Measurements from ENCODE around the gene FYN. TPM values are rescaled to one million over a fixed set of nuclear protein-coding genes. Genes with fewer than 3 reads are reported as not detected.

The FYN gene
- total RNA-seq, 1 donor: 207 TPM

DNA sequence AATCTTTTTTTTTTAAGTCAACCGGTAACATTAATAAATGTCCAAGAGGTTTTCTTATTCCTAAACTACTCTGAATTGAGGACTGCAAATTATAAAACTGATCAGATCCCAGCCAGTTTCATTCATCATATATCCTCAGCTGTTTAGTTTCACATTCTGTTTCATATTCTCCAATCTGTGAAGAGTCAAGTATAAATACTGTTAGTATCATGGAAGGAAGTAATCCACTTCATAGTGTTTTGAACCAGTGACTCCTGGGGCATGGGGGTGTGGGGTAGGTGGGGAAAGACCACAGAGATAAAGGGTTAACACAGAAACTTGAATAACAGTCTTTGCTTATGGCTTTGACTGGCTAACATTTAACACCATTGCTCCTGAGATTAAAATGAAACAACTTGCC, 69.9 kb downstream of the FYN start:
- H3K4me1 ChIP-seq (ENCODE audit: insufficient read depth, low read length): peaks cover 58% of the 10 kb centered on the region
- H3K9me3 ChIP-seq (ENCODE audit: low read depth, low read length): no peaks in the 10 kb centered on the region
- no peak overlapping the region for H3K4me3 ChIP-seq (ENCODE audit: low read length)
- no peaks in the 10 kb centered on the region for H3K27me3 ChIP-seq (ENCODE audit: insufficient read depth, low read length)

DNA sequence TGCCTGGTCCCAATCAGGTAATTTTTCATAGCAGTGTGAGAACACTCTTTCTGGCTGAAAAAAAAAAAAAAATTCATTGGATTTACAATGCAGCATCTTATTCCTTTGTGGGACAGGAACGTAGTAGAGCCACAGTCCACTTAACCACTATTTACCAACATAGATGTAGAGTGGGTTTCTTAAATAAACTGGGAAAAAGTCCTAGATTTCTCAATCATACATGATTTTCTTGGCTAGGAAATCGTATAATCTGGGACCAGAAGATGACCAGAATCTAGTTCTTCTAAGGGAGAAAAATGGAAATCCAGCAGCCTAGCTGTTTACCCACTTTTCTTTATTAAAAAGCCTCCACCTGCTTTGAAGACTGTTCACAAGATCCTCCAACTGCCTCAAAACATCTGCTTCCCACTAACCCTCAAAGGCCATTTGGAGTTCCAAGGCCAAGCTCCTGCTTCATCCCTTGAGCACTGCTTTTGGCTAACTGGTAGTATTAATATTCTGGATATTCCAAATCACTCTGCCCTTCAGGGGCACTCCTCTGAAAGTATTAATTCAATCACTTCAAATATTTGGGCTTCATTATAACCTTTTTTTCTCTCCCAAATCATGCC, 70.4 kb downstream of the FYN start:
- H3K27me3 ChIP-seq (ENCODE audit: insufficient read depth, low read length): no peaks in the 10 kb centered on the region
- no peaks in the 10 kb centered on the region for H3K9me3 ChIP-seq (ENCODE audit: low read depth, low read length)
- H3K4me3 ChIP-seq (ENCODE audit: low read length): no peak overlapping the region
- H3K4me1 ChIP-seq (ENCODE audit: insufficient read depth, low read length): peaks cover 54% of the 10 kb centered on the region

DNA sequence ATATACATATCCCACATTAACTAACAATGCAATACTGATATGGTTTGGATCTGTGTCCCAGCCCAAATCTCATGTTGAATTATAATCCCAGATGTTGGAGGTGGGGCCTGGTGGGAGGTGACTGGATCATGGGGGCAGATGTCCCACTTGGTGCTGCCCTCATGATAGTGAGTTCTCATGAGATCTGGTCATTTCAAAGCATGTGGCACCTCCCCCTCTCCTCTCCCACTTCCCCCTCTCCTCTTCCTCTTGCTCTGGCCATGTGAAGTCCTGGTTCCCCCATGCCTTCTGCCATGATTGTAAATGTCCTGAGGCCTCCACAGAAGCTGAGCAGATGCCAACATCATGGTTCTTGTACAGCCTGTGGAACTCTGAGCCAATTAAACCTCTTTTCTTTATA, 71.2 kb downstream of the FYN start:
- H3K4me1 ChIP-seq (ENCODE audit: insufficient read depth, low read length): peaks cover 52% of the 10 kb centered on the region

DNA sequence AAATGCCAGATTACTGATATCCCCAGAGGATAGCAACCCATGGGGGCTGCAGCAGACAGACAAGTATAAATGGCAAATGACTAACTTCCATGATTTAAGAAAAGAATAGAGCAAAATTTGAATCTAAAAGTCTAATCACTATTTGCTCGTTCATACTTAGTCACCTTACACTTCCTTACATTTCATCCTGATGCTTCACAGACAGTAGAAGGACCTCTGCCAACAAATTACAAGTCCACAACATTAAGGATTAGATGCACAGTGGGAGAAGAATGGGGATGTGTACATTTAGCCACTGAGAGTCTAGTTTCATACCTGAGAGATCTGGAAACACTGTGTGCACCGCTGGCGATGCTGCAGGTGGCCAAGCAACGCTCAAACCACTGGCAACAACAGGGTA, 72.4 kb downstream of the FYN start:
- H3K27me3 ChIP-seq (ENCODE audit: insufficient read depth, low read length): no peaks in the 10 kb centered on the region
- H3K4me1 ChIP-seq (ENCODE audit: insufficient read depth, low read length): peaks cover 40% of the 10 kb centered on the region

More for the DNA sequence above, 71.2 kb downstream of the FYN start:
- Histone ChIP-seq H3K4me3 (ENCODE audit: low read length) (no peak overlapping the region), H3K9me3 (ENCODE audit: low read depth, low read length) (no peaks in the 10 kb centered on the region), H3K27me3 (ENCODE audit: insufficient read depth, low read length) (no peaks in the 10 kb centered on the region)

DNA sequence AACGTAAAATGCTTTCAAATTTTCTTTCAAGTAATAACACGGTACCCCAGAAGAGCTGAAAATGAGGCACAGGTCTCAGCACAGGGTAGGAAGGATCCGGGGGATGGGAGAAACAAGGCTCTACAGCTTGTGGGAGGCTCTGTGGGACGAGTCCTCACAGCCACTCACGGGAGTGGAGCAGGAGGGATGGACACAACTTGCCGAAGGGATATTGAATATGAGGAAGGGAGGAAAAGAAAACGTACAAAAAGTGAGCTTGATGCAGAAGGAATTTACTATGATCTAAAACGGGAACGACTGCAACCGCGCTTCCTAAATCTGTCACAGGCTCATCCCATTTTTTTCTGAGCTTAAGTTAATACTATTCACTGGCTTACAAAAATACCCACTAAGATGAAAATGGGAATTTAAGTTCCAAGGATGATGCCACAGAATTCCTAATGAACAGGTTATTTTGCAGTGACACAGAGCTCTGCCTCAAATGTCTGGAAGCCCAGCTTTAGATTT, 72.9 kb downstream of the FYN start:
- no peak overlapping the region for H3K4me3 ChIP-seq (ENCODE audit: low read length)
- no peaks in the 10 kb centered on the region for H3K27me3 ChIP-seq (ENCODE audit: insufficient read depth, low read length)
- H3K4me1 ChIP-seq (ENCODE audit: insufficient read depth, low read length): peaks cover 36% of the 10 kb centered on the region
- no peaks in the 10 kb centered on the region for H3K9me3 ChIP-seq (ENCODE audit: low read depth, low read length)

More for the DNA sequence above, 72.4 kb downstream of the FYN start:
- no peaks in the 10 kb centered on the region for H3K9me3 ChIP-seq (ENCODE audit: low read depth, low read length)
- H3K4me3 ChIP-seq (ENCODE audit: low read length): no peak overlapping the region

DNA sequence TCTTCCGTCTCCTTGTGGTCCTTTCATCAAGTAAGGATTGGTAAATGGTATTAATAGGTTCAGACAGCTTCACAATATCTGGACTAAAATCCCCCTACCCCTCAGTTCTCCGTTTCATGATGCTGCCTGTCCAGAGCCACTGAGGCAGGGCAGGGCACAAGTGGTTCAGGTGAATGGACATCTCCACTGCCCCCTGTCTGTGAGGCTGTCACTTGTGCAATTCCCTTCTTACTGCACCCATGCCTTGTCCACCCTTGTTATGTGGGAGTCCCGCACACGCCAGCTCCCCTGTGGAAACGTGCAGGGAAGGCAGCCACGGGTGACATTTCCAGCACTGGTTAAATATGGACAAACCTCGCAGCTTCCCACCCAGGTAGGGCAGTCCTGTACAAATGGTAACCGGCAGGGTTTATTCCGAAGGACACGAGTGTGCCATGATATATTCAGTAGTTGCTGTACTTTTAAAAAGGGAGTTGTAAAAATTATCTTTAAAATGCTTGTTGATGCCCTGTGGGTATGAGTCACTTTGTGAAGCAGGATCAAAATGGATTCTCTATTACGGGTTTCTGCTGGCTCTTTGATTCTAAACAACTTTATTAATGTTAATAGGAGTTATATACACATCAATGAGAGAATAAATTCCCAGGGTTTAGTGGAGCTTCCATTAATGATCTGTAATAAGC, 73.5 kb downstream of the FYN start:
- Histone ChIP-seq H3K27me3 (ENCODE audit: insufficient read depth, low read length) (no peaks in the 10 kb centered on the region), H3K4me1 (ENCODE audit: insufficient read depth, low read length) (peaks cover 34% of the 10 kb centered on the region), H3K9me3 (ENCODE audit: low read depth, low read length) (no peaks in the 10 kb centered on the region), H3K4me3 (ENCODE audit: low read length) (no peak overlapping the region)

DNA sequence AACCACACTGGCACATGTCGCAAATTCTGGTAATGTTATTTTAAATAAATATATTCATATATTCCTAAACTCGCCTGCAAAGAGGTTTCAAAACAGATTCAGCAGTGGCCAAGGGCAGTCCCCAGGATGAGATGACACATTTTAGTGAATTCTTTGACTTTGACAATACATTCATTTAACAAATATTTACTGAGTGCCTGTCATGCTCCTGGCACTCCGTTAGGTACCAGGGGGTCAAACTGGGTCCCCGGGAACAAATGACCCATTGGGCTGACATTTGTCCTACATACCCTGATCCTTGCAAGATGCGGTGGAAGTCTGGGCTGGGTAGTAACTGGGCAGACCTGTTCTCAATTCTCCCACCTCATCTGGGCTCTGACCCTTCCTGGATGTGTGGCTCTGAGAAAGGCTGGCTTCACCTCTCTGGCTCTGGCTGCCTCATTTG, 74.9 kb downstream of the FYN start:
- Histone ChIP-seq H3K9me3 (ENCODE audit: low read depth, low read length) (no peaks in the 10 kb centered on the region), H3K4me1 (ENCODE audit: insufficient read depth, low read length) (peaks cover 34% of the 10 kb centered on the region), H3K4me3 (ENCODE audit: low read length) (no peak overlapping the region), H3K27me3 (ENCODE audit: insufficient read depth, low read length) (no peaks in the 10 kb centered on the region)

DNA sequence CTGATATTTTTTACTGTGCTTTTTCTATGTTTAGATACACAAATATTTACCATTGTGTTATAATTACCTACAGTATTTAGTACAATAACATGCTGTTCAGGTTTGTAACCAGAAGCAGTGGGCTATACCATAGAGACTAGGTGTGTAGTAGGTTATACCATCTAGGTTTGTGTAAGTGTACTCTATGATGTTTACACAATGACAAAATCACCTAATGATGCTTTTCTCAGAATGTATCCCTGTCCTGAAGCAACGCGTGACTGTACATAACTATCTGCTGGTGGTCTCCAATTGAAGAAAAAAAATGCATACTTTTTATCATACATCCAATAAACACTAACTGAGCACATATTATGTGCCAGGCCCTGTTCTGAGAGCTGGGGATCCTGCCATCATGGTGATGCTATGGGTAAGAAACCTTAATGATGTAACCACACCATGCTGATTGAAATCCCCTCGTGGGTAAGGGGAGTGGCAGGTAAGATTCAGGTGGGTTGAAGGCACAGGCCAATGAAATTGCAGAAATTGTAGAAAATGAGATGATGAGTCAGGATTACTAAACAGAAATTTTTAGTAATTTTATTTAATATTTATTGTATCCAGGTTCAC, 76.8 kb downstream of the FYN start:
- Histone ChIP-seq H3K9me3 (ENCODE audit: low read depth, low read length) (no peaks in the 10 kb centered on the region), H3K4me1 (ENCODE audit: insufficient read depth, low read length) (peaks cover 22% of the 10 kb centered on the region), H3K27me3 (ENCODE audit: insufficient read depth, low read length) (no peaks in the 10 kb centered on the region), H3K4me3 (ENCODE audit: low read length) (no peak overlapping the region)

DNA sequence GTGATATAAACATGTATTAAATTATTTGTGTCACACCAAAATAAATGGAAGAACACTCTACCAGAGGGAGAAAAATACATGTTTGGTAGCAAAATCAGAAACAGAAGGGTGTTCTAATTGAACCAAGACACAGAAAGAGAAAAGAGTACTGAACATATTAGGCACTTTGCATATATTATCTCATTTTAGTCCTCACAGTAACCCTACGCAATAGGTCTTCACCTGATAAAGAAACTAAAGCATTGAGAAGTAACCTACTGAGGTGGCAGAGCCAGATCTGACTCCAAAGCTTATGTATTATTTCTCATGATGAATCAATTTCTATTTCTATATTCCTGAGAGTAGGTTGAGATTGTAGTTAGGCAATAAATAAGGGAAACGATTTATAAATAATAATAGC, 77.7 kb downstream of the FYN start:
- Histone ChIP-seq H3K9me3 (ENCODE audit: low read depth, low read length) (no peaks in the 10 kb centered on the region), H3K4me1 (ENCODE audit: insufficient read depth, low read length) (peaks cover 23% of the 10 kb centered on the region), H3K27me3 (ENCODE audit: insufficient read depth, low read length) (no peaks in the 10 kb centered on the region), H3K4me3 (ENCODE audit: low read length) (no peak overlapping the region)

DNA sequence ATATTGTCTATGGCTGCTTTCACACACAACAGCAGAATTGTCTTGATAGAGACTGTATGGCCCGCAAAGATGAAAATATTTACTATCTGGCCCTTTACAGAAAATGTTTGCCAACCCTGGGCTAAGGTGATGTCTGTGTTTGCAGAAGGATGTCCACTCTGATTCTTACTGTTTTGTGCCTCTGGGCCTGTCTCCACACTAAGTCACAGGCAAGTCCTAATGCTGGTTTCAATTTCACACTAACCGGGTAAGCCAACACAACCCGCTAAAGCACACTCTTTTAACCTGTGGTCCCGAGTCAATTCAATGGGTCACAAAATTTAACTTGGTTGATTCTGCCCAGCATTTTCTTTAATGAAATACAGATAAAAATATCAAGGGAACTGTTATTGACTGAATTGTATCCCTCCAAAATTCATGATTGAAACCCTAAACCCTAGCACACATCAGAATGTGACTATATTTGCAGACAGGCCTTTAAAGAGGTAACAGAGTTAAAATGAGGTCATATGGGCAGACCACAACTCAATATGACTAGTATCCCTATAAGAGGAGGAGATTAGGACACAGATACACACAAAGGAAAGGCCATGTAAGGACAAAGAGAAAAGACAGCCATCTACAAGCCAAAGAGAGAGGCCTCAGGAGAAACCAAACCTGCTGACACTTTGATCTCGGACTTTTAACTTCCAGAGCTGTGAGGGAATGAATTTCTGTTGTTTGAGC, 78.4 kb downstream of the FYN start:
- Histone ChIP-seq H3K4me3 (ENCODE audit: low read length) (no peak overlapping the region), H3K27me3 (ENCODE audit: insufficient read depth, low read length) (no peaks in the 10 kb centered on the region), H3K4me1 (ENCODE audit: insufficient read depth, low read length) (peaks cover 23% of the 10 kb centered on the region), H3K9me3 (ENCODE audit: low read depth, low read length) (no peaks in the 10 kb centered on the region)

DNA sequence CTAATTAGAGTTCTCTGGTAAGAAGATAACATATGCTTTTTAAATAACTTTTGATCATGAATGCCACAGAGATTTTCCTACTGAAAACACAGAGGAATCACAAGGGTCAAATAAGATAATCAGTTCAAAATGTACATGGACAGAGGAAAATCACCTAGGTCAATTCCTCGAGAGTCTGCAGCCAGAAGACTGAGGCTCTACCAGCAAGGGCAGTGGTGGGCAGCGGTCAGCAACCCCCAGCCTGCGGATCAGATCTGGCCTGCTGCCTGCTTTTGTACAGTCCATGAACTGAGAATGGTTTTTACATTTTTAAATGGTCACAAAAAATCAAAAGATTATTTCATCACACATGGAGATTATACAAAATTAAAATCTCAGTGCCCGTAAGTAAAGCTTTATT, 79.0 kb downstream of the FYN start:
- H3K4me1 ChIP-seq (ENCODE audit: insufficient read depth, low read length): peaks cover 23% of the 10 kb centered on the region
- H3K27me3 ChIP-seq (ENCODE audit: insufficient read depth, low read length): no peaks in the 10 kb centered on the region
- no peaks in the 10 kb centered on the region for H3K9me3 ChIP-seq (ENCODE audit: low read depth, low read length)
- no peak overlapping the region for H3K4me3 ChIP-seq (ENCODE audit: low read length)

DNA sequence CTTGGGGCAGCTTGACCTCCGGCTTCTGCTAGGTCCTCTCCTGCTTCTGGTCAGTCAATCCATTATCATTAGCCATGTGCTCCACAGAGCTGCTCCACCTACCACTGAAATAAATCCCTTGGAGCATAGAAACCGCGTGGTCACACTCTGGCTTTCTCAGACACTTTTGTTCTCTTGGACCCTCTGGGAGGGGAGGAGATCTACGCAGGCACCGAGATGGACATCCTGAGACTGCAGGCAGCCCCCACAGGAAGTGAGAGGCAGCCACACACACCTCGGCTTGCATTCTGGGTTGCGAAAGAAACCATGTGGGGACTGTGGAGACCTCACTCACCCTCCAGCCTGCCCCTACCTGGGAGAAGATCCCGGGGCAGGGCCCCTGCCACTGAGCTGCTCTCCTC, 79.5 kb downstream of the FYN start:
- no peaks in the 10 kb centered on the region for H3K9me3 ChIP-seq (ENCODE audit: low read depth, low read length)
- peaks cover 28% of the 10 kb centered on the region for H3K4me1 ChIP-seq (ENCODE audit: insufficient read depth, low read length)
- H3K4me3 ChIP-seq (ENCODE audit: low read length): peak overlapping the region; percentile 26
- H3K27me3 ChIP-seq (ENCODE audit: insufficient read depth, low read length): no peaks in the 10 kb centered on the region

DNA sequence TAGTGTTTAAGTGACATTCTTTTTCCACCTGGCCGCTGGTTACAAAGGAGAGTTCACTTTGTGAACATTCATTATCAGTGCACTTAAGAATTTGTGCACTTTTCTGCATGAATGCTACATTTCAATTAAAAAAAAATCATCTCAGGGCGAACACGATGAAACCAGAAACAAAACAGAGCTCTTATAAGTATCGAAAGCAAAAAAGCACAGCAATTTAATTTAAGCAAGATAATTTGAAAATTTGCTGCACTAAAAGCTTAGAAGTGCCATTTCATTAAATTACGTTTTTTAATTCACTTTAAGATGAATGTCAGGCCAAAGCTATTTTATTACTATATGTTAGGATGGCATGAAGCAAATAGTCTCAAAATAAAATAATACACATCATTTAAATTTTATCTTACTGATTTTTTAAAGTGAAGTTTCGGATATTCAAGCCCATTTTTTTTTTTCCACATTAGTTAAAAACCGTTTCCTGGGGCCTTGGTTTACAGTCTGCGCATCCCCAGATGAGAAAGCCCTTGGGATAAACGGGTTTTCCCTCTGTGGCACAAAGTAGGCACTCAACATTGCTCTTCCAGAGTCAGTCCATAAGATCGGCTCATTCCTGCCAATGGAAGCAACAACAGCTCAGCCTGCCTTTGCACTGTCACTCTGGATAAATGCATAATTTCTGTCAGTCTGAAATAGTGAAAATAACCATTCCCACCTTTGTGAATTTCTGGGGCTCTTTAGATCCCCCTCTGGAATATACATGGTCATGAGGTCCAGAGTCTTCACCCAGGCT, 80.1 kb downstream of the FYN start:
- Histone ChIP-seq H3K4me1 (ENCODE audit: insufficient read depth, low read length) (peaks cover 28% of the 10 kb centered on the region), H3K27me3 (ENCODE audit: insufficient read depth, low read length) (no peaks in the 10 kb centered on the region), H3K9me3 (ENCODE audit: low read depth, low read length) (no peaks in the 10 kb centered on the region), H3K4me3 (ENCODE audit: low read length) (peak overlapping the region; percentile 26)

DNA sequence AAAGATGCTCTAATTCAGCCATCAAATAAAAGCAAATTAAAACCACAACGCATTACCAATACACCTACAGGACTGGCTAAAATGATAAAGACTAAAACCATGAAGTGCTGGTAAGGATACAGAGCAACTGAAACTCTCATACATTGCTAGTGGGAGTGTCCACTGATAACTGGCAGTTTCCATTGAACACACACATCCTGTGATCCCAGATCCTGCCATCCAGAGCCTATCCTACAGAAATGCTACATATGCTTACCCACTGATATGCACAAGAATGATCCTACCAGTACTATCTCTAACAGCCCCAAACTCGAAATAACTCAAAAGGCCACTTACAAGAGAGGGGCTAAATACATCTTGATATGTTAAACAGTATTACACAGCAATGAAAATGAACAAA, 81.0 kb downstream of the FYN start:
- Histone ChIP-seq H3K4me3 (ENCODE audit: low read length) (no peak overlapping the region), H3K4me1 (ENCODE audit: insufficient read depth, low read length) (peaks cover 28% of the 10 kb centered on the region), H3K9me3 (ENCODE audit: low read depth, low read length) (no peaks in the 10 kb centered on the region), H3K27me3 (ENCODE audit: insufficient read depth, low read length) (no peaks in the 10 kb centered on the region)

Data from mononuclear cell (primary cell).